HG03196 (cell line): ENCODE results near the gene BCAS3.

ENCODE experiments used
- ATAC-seq: cut with Tn5 transposase; IDR thresholded peaks from one replicate; pipeline ENCODE4 v1.9.1; 2021; ENCODE audit not compliant: unreplicated experiment

The BCAS3 gene

DNA sequence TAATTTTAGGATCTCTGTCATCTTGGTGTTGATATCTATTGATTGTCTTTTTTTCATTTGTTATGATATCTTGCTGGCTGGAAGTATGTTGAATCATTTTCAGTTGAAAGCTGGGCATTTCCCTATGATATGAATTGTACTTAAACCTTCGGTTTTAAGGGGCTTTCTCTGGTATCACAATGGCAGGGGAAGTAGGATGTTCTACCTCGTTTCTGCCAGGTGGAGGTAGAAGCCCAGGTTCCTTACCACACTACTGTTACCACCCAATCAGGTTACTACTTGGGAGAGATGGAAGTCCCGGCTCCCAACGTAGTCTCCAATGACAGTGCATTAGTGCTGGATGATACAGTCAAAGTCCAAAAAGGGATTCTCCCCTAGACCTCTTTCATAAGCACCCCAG is 440.3 kb downstream of the BCAS3 start:
- no peak for ATAC-seq

DNA sequence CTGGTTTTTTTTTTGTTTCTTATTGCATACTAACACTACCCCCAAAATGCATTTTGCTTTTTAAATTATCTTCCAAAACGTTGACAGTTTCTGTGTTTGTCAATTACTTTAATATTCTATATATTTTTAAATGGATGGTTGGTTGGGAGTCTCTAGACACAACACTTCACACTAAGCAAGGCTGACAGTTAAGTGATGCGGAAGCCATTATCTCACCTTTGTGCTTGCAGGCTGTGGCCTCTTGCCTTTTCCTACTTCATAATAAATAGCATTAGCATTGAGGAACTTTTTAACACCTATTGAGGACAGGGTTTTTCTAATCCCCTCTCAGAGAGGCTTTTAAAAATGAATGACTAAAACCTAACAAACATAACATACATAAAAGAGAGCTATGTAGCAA is 441.2 kb downstream of the BCAS3 start:
- no peak for ATAC-seq

DNA sequence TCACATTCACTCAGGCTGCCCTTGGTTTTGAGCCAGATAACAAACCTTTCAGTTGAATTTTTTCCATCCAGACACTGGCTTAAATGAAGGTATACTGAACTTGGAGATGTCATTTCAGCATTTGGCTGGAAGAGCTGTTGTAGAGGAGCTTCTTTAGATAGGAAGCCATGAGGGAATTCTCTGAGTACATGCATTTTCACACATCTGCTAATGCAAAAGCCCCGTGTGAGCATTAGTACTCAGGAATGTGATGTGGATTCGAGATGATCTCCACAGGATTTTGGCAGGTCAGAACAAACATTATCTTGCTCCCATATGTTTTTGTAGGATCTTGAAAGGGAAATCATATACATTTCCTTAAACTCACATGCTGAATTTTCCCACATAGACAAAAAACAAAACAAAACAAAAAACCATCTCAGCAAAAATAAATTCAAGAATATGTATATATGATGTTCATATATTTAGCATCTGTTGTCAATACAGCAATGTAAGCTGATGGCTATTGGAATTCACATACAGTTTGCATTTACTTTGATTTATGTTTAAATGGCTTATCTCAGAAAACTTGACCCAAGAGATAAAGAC is 444.8 kb downstream of the BCAS3 start:
- no peak for ATAC-seq

DNA sequence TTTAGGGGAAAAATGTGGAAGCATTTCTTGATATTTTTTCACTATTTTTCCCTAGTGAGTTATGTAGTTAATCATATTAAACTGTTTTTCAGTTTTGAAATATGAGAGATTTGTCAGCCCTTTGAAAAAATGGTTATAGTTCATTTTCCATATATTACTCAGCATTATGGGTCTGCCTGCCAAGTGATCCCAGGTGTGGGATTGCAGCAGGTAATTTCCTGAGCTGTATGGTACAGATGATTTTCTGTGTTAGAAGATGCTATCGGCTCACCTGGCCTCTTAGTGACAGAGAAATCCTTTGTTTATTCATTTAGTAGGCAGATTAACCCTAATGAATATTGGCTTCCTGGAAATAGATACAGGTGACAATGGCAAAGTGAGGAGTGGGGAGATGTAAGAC is 446.9 kb downstream of the BCAS3 start:
- no peak for ATAC-seq

- ATAC-seq = no peak
Measured at GRCh38 chr17:61126473-61127249, 449.0 kb downstream of the BCAS3 start.

DNA sequence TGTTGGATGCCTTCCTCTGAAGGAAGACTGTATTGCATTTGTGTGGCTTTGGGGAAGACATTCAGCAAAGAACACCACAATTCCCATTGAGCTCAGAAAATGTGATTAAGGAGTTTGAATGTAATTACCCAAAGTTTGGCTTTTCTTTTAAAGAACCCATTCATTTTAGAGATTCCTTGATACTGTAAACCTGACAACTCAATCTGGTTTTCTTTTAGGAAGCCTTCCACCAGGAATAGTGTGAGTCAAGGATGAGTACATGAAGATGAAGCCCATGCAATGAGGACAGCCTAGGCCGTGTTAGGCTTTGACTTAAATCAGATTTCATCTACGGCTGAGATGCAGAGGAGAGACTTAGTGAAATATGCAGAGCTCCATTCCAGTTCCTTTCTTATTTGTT is 450.3 kb downstream of the BCAS3 start:
- ATAC-seq = no peak

GRCh38 chr17:61128661-61129115 is 451.0 kb downstream of the BCAS3 start:
- no peak for ATAC-seq

- no peak for ATAC-seq
Measured at GRCh38 chr17:61129267-61130254, 451.9 kb downstream of the BCAS3 start.

DNA sequence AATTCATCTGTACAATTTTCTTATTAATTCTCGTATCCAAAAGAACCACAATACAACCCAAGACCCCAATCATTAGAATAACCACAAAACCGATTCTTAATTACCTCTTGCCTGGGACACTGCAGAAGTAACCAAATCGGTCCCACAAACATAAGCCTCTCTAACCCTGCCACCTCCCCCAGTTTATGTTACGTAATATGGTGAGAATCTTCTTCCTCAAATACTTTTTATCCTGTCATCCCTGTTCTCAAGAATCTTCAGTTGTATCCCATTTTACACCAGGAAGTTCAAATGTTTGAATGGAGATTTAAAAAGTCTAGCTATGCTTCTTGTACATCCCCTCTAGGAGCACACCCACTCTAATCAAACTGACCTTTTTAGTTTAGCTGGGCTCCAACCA is 452.7 kb downstream of the BCAS3 start:
- ATAC-seq = no peak

GRCh38 chr17:61131585-61131984 is 453.9 kb downstream of the BCAS3 start:
- ATAC-seq = no peak

DNA sequence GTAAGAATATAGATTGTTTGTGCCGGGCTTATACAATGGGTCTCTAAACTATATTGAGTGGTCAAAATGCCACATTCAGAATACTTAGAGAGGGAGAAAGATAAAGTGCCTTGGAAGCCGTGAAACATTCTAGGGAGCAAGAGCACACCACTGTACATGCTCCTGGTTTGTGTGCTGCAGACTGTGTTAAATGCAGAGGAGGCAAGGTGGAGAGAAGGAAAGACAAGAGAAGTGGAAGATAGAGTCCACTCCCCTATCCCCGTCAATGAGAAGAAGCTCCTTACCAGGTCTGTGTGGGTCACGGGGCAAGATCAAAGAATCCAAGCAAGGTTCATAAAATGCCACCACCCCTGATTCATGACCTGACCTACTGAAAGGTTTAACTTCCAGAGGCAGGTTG is 454.9 kb downstream of the BCAS3 start:
- no peak for ATAC-seq

- ATAC-seq = no peak
Measured at GRCh38 chr17:61133853-61134252, 456.2 kb downstream of the BCAS3 start.

DNA sequence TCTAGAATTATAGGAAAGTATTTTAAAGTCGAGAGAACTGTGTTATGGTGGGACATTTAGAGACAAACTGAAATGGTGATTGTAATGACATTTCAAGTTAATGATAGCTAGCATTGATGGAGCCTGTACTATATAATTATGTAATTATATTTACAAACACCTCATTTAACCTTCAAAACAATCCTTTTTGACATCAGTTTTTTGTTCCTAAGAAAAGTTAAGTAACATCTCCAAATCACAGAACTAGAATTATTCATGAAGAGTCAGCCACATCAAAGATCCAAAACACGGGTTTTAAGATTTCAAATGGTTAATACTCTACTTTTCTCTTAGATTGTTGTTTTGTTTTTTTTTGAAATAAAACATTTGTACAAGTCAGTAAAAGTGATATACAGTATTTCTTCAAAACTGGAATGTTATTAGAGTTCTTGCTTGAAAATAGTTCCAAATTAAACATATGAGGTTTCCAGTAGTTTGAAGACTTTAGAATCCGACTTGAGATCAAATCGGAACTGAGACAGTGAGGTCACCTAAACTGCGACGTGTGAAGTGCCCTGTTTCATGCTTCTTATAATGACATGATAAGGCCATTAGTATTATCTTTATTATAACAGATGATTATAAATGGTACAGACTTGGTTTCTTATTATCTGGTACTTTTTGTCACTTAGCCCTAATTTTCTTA is 457.0 kb downstream of the BCAS3 start:
- ATAC-seq = no peak

GRCh38 chr17:61135782-61136181 is 458.1 kb downstream of the BCAS3 start:
- no peak for ATAC-seq

GRCh38 chr17:61136296-61136695 is 458.6 kb downstream of the BCAS3 start:
- ATAC-seq = no peak

GRCh38 chr17:61139219-61139618 is 461.6 kb downstream of the BCAS3 start:
- ATAC-seq = peak; percentile 96

DNA sequence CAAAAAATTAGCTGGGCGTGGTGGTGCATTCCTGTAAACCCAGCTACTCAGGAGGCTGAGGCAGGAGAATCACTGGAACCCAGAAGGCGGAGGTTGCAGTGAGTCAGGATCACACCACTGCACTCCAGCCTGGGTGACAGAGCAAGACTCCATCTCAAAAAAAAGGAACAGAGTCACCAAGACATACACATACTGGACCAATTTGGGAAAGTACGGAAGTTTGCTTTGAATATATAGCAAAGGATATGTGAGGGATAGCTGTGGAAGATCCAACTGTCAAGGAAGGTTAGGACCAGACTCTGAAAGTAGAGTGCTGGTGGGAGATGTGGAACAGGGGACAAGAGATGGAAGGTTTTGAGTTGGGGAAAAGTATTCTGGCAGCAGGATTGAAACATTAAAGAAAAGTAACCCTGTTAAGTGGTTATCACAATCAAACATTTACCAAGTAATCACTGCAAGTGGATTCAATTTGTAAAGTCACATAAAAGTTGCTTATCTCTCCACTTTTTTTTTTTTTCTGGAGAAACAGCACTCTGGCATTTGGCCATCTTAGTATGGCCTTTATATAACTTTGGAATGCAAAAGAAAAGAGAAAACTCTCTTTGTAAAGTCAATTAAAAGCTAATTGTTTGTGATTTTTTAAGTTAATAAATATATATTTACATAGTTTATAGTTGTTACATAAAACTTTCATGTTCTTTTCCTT is 462.6 kb downstream of the BCAS3 start:
- no peak for ATAC-seq

DNA sequence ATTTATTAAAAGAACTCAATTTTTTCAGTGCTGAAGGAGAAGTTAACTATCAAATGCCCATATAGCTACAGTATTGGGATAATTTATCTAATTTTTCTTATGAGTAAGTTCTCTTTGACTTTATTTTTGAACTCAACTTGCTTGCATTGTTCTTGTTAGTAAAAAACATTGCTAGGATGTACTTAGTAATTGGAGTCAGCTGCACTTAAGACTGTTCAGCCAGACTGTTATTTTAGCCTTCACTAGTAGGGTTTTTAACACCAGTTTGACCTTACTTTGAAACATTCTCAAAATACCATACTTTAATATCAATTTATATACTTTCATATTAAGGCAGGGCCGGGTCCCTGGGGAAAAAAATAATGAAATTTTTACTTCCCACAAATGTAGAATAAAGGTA is 465.4 kb downstream of the BCAS3 start:
- ATAC-seq = no peak

GRCh38 chr17:61144137-61144536 is 466.5 kb downstream of the BCAS3 start:
- ATAC-seq = no peak
